Measurements from ENCODE around the gene GPR137B. TPM values are rescaled to one million over a fixed set of nuclear protein-coding genes. Genes with fewer than 3 reads are reported as not detected.
A peak's percentile ranks its signal among the peaks of the same experiment; 100 is the strongest.

Gene GPR137B
- total and polyA plus RNA-seq, 8 donors, result 9.3 to 37.4 (median 12.7) TPM

GRCh38 chr1:236167578-236167977 lies 25.2 kb downstream of the GPR137B start:
- Histone ChIP-seq H3K4me1 (peaks cover 0 to 13% of the 10 kb centered on the region in 2 donors), H3K27ac (no peak overlapping the region), H3K4me3 (no peak overlapping the region), H3K36me3 (no peaks in the 10 kb centered on the region), H3K9me3 (peaks cover 0 to 1% of the 10 kb centered on the region in 2 donors), H3K27me3 (no peaks in the 10 kb centered on the region)
- no peak for TF ChIP-seq CTCF (IDR thresholded peaks at IDR 0.05)
- ATAC-seq (no peak), DNase-seq (no peak)
- intact Hi-C loops (cut with DNase I), result no loop called here

GRCh38 chr1:236168716-236169429 lies 26.5 kb downstream of the GPR137B start:
- Histone ChIP-seq H3K27ac (no peak overlapping the region), H3K4me3 (no peak overlapping the region), H3K36me3 (no peaks in the 10 kb centered on the region), H3K9me3 (no peaks in the 10 kb centered on the region), H3K4me1 (peaks cover 0 to 10% of the 10 kb centered on the region in 2 donors), H3K27me3 (no peaks in the 10 kb centered on the region)
- DNase-seq (no peak), ATAC-seq (peak; percentile 63)
- no peak for TF ChIP-seq CTCF (IDR thresholded peaks at IDR 0.05)
- intact Hi-C loops (cut with DNase I), result no loop called here

GRCh38 chr1:236172041-236172579 lies 29.8 kb downstream of the GPR137B start:
- no peak overlapping the region for H3K4me3 ChIP-seq
- ATAC-seq (no peak), DNase-seq (no peak)
- intact Hi-C loops (cut with DNase I), result no loop called here
- peaks cover 0 to 10% of the 10 kb centered on the region in 2 donors for H3K4me1 ChIP-seq
- no peak for TF ChIP-seq CTCF (IDR thresholded peaks at IDR 0.05)
- H3K9me3 ChIP-seq, result no peaks in the 10 kb centered on the region
- no peak overlapping the region for H3K27ac ChIP-seq
- H3K27me3 ChIP-seq, result no peaks in the 10 kb centered on the region
- H3K36me3 ChIP-seq, result peaks cover 0 to 7% of the 10 kb centered on the region in 2 donors

GRCh38 chr1:236173174-236173767 lies 30.9 kb downstream of the GPR137B start:
- DNase-seq (no peak), ATAC-seq (no peak)
- Histone ChIP-seq H3K4me3 (no peak overlapping the region), H3K36me3 (peaks cover 0 to 7% of the 10 kb centered on the region in 2 donors), H3K27me3 (no peaks in the 10 kb centered on the region), H3K9me3 (no peaks in the 10 kb centered on the region), H3K27ac (no peak overlapping the region), H3K4me1 (peaks cover 0 to 9% of the 10 kb centered on the region in 2 donors)
- no peak for TF ChIP-seq CTCF (IDR thresholded peaks at IDR 0.05)
- intact Hi-C loops (cut with DNase I), result no loop called here

- TF ChIP-seq CTCF (IDR thresholded peaks at IDR 0.05), result no peak
- H3K9me3 ChIP-seq, result no peaks in the 10 kb centered on the region
- intact Hi-C loops (cut with DNase I), result no loop called here
- no peak overlapping the region for H3K4me3 ChIP-seq
- H3K36me3 ChIP-seq, result peaks cover 0 to 24% of the 10 kb centered on the region in 2 donors
- ATAC-seq, result no peak
- no peak overlapping the region for H3K27ac ChIP-seq
- DNase-seq, result no peak
- no peaks in the 10 kb centered on the region for H3K27me3 ChIP-seq
- no peaks in the 10 kb centered on the region for H3K4me1 ChIP-seq
Observed at GRCh38 chr1:236175642-236176336, 33.5 kb downstream of the GPR137B start.

Measured in left lung (tissue), 10 donors.